Fibroblast of villous mesenchyme (primary cell): ENCODE measurements around the gene CORO1C. TPM values are rescaled to one million over a fixed set of nuclear protein-coding genes. Genes with fewer than 3 reads are reported as not detected.

Experiments
- DNase-seq: peaks from one replicate; pipeline ENCODE4 v3.0.0-alpha.2; 2010; ENCODE audit warnings: low read depth
- H3K4me3 ChIP-seq: 2 replicates; pipeline ENCODE4 v1.5.1; 2011; ENCODE audit warnings: low read depth, mild to moderate bottlenecking, low read length
- CTCF ChIP-seq: IDR thresholded peaks from 2 replicates; pipeline ENCODE4 v1.5.1; 2012; ENCODE audit warnings: low read depth, mild to moderate bottlenecking, low read length; ENCODE audit not compliant: insufficient read depth
- total RNA-seq: library from RNA; depleted of rRNA; stranded (reverse); fragments of >200 nt; gene quantifications from 2 replicates; pipeline ENCODE4 v1.2.3, GENCODE V29; 2012

The CORO1C gene
- total RNA-seq, 1 donor: 433 TPM

- peak; percentile 63 for DNase-seq
- H3K4me3 ChIP-seq: no peak overlapping the region
These were observed 7.0 kb downstream of the CORO1C start for GRCh38 chr12:108724054-108724889.

GRCh38 chr12:108722992-108723766, 8.1 kb downstream of the CORO1C start:
- DNase-seq: peak; percentile 82
- TF ChIP-seq CTCF: no peak
- H3K4me3 ChIP-seq: no peak overlapping the region

More at GRCh38 chr12:108724054-108724889, 7.0 kb downstream of the CORO1C start:
- no peak for TF ChIP-seq CTCF

GRCh38 chr12:108722463-108722862, 8.9 kb downstream of the CORO1C start:
- H3K4me3 ChIP-seq: no peak overlapping the region
- DNase-seq: no peak

GRCh38 chr12:108721824-108722223, 9.5 kb downstream of the CORO1C start:
- H3K4me3 ChIP-seq: no peak overlapping the region

More at GRCh38 chr12:108722463-108722862, 8.9 kb downstream of the CORO1C start:
- TF ChIP-seq CTCF: no peak

GRCh38 chr12:108720757-108721514, 10.4 kb downstream of the CORO1C start:
- TF ChIP-seq CTCF: no peak

More at GRCh38 chr12:108721824-108722223, 9.5 kb downstream of the CORO1C start:
- DNase-seq: no peak
- no peak for TF ChIP-seq CTCF

GRCh38 chr12:108717243-108717642, 14.1 kb downstream of the CORO1C start:
- no peak for DNase-seq
- no peak overlapping the region for H3K4me3 ChIP-seq
- TF ChIP-seq CTCF: no peak

More at GRCh38 chr12:108720757-108721514, 10.4 kb downstream of the CORO1C start:
- H3K4me3 ChIP-seq: no peak overlapping the region
- peak; percentile 64 for DNase-seq
